WTC11 (cell line): ENCODE measurements around the gene PDCL2.

Experiments used
- CREM ChIP-seq: sonication (generic); formaldehyde crosslinking; IDR thresholded peaks from 2 replicates; pipeline ENCODE4 v1.8.1; 2022; ENCODE audit warnings: mild to moderate bottlenecking, missing genetic modification reagents, moderate library complexity
- NFE2L1 ChIP-seq: sonication (generic); formaldehyde crosslinking; IDR thresholded peaks from 2 replicates; pipeline ENCODE4 v1.8.1; 2023; ENCODE audit warnings: missing genetic modification reagents
- SP1 ChIP-seq: sonication (generic); formaldehyde crosslinking; conservative IDR thresholded peaks from 2 replicates; pipeline ENCODE4 v1.8.1; 2022; ENCODE audit warnings: missing genetic modification reagents
- TP53 ChIP-seq: sonication (generic); formaldehyde crosslinking; IDR thresholded peaks from 2 replicates; pipeline ENCODE4 v1.8.1; 2023; ENCODE audit warnings: mild to moderate bottlenecking, missing genetic modification reagents
- TF ChIP-seq, protein P1 (sequence below): fragments of 200-600 bp; IDR thresholded peaks from 2 replicates; pipeline ENCODE4 v1.8.0; 2022; ENCODE audit warnings: antibody characterized with exemption
- TF ChIP-seq, protein P2 (sequence below): sonication (generic); formaldehyde crosslinking; conservative IDR thresholded peaks from 2 replicates; pipeline ENCODE4 v1.8.1; 2022; ENCODE audit warnings: mild to moderate bottlenecking, missing genetic modification reagents

DNA sequence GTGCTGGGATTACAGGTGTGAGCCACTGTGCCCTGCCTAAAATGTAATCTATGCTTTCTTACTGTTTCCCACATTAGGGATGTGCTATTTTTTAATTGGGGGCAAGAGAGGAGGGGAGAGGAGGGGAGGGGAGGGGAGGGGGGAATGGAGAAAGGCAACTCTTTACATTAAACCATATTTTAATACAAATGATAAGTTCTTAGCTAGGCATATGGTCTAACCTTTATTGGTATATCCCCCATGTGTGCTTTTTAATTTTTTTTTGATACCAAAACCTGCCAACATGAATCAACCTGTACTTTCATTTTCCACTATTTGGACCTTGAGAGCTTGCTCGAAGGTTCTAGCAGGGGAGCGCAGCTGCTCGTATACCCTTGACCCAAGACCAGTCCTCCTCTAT, 51.8 kb downstream of the PDCL2 start:
- TF ChIP-seq NFE2L1 (CRISPR knock-in tag) (no peak), SP1 (CRISPR knock-in tag) (no peak), TP53 (CRISPR knock-in tag) (no peak), CREM (CRISPR knock-in tag) (no peak)
- TF ChIP-seq, protein P1, sequence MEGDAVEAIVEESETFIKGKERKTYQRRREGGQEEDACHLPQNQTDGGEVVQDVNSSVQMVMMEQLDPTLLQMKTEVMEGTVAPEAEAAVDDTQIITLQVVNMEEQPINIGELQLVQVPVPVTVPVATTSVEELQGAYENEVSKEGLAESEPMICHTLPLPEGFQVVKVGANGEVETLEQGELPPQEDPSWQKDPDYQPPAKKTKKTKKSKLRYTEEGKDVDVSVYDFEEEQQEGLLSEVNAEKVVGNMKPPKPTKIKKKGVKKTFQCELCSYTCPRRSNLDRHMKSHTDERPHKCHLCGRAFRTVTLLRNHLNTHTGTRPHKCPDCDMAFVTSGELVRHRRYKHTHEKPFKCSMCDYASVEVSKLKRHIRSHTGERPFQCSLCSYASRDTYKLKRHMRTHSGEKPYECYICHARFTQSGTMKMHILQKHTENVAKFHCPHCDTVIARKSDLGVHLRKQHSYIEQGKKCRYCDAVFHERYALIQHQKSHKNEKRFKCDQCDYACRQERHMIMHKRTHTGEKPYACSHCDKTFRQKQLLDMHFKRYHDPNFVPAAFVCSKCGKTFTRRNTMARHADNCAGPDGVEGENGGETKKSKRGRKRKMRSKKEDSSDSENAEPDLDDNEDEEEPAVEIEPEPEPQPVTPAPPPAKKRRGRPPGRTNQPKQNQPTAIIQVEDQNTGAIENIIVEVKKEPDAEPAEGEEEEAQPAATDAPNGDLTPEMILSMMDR, result no peak
- TF ChIP-seq, protein P2, sequence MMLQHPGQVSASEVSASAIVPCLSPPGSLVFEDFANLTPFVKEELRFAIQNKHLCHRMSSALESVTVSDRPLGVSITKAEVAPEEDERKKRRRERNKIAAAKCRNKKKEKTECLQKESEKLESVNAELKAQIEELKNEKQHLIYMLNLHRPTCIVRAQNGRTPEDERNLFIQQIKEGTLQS (CRISPR knock-in tag), result no peak
